ENCODE measurements around the gene BRSK1.

DNA sequence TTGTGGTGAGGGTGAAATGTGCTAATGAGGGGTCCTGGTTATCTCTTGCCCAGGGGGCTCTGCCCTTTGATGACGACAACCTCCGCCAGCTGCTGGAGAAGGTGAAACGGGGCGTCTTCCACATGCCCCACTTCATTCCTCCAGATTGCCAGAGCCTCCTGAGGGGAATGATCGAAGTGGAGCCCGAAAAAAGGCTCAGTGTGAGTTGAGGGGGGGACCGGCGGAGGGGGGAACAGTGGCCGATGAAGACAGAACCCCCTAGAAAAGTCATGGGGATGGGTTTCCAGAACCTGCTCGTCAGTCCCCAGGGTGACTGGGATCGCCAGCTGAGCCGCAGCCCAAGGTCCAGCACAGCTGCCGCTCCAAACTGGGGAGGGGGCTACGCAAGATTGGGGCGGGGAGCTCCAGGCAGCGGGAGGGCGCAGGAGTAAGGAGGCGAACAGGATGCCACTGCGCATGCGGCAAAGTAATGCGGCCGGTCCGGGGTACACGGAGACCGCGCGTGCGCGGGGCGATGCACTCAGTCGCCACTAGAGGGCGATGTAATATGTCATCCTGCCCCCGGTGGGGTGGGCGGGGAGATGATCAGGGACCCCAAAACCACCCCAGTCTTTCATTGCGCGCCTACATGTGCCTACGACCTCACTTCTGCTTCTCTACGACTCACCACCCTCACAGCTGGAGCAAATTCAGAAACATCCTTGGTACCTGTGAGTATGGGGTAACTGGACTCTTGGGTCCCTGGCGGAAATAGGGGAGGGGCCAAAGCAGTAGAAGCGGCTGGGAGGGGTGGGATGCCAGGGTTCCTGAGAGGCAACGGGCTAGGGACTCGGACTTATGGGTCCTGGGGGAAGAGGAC, 17.9 kb downstream of the BRSK1 start:
- TF ChIP-seq EZH2 (IDR thresholded peaks at IDR 0.05; ENCODE audit: low read length, unreplicated experiment) = no peak
- TF ChIP-seq, protein P1, sequence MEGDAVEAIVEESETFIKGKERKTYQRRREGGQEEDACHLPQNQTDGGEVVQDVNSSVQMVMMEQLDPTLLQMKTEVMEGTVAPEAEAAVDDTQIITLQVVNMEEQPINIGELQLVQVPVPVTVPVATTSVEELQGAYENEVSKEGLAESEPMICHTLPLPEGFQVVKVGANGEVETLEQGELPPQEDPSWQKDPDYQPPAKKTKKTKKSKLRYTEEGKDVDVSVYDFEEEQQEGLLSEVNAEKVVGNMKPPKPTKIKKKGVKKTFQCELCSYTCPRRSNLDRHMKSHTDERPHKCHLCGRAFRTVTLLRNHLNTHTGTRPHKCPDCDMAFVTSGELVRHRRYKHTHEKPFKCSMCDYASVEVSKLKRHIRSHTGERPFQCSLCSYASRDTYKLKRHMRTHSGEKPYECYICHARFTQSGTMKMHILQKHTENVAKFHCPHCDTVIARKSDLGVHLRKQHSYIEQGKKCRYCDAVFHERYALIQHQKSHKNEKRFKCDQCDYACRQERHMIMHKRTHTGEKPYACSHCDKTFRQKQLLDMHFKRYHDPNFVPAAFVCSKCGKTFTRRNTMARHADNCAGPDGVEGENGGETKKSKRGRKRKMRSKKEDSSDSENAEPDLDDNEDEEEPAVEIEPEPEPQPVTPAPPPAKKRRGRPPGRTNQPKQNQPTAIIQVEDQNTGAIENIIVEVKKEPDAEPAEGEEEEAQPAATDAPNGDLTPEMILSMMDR (conservative IDR thresholded peaks at IDR 0.05; ENCODE audit: low read depth, low read length) = peak; percentile 97

Measured in PC-3 (cell line).